DND-41 (cell line): ENCODE data around the gene ACAP3.

Experiments
- ATAC-seq: fragments of 200-7000 bp; cut with Tn5 transposase; 3 replicates; pipeline ENCODE4 v1.9.1; 2021; ENCODE audit warnings: low read depth; ENCODE audit not compliant: insufficient read depth
- DNase-seq: peaks from one replicate; pipeline ENCODE4 v3.0.0-alpha.2; 2020
- H2AFZ ChIP-seq: 2 replicates; pipeline ENCODE4 v1.6.0; 2012; ENCODE audit warnings: low read depth, low read length
- H3K27ac ChIP-seq: 2 replicates; pipeline ENCODE4 v1.5.1; 2012; ENCODE audit warnings: low read length, inconsistent platforms
- H3K27me3 ChIP-seq: fragments of 200-600 bp; sonication (generic); 2 replicates; pipeline ENCODE4 v1.6.0; 2012; ENCODE audit warnings: low read length, mild to moderate bottlenecking, inconsistent platforms; ENCODE audit not compliant: insufficient read depth, poor library complexity
- H3K36me3 ChIP-seq: 2 replicates; pipeline ENCODE4 v1.5.1; 2012; ENCODE audit warnings: low read length, inconsistent platforms; ENCODE audit not compliant: insufficient read depth
- H3K4me1 ChIP-seq: 2 replicates; pipeline ENCODE4 v1.5.1; 2012; ENCODE audit warnings: mild to moderate bottlenecking, low read length; ENCODE audit not compliant: insufficient read depth
- H3K4me2 ChIP-seq: 2 replicates; pipeline ENCODE4 v1.6.0; 2012; ENCODE audit warnings: mild to moderate bottlenecking, moderate library complexity, low read length, inconsistent platforms; ENCODE audit not compliant: insufficient read depth
- H3K4me3 ChIP-seq, 2 experiments: fragments of 200-600 bp in 1 of 2; shearing (Covaris generic) in 1 of 2; 2 replicates each; pipeline ENCODE4 v1.5.1; 2012 to 2016; ENCODE audit warnings: inconsistent platforms in 2 of 2, low read length in 2 of 2, mild to moderate bottlenecking in 2 of 2, low read depth in 1 of 2, moderate library complexity in 1 of 2
- H3K79me2 ChIP-seq: 2 replicates; pipeline ENCODE4 v1.6.0; 2012; ENCODE audit warnings: low read length, inconsistent platforms; ENCODE audit not compliant: insufficient read depth
- H3K9ac ChIP-seq: 2 replicates; pipeline ENCODE4 v1.6.0; 2012; ENCODE audit warnings: low read depth, mild to moderate bottlenecking, inconsistent platforms, low read length, moderate library complexity
- H3K9me3 ChIP-seq: 2 replicates; pipeline ENCODE4 v1.5.1; 2012; ENCODE audit warnings: low read length, moderate library complexity, mild to moderate bottlenecking, inconsistent platforms; ENCODE audit not compliant: insufficient read depth, severe bottlenecking
- H4K20me1 ChIP-seq: 2 replicates; pipeline ENCODE4 v1.6.0; 2012; ENCODE audit warnings: low read length; ENCODE audit not compliant: insufficient read depth
- EZH2 ChIP-seq: IDR thresholded peaks from 3 replicates; pipeline ENCODE4 v1.6.1; 2012; ENCODE audit warnings: borderline replicate concordance, low read depth, mild to moderate bottlenecking, moderate library complexity, low read length, inconsistent platforms; ENCODE audit not compliant: severe bottlenecking
- TF ChIP-seq, protein P1 (sequence below): IDR thresholded peaks from 2 replicates; pipeline ENCODE4 v1.5.1; 2012; ENCODE audit warnings: borderline replicate concordance, low read length, moderate library complexity, mild to moderate bottlenecking; ENCODE audit not compliant: poor library complexity, severe bottlenecking; ENCODE audit errors: extremely low read depth

The ACAP3 gene

DNA sequence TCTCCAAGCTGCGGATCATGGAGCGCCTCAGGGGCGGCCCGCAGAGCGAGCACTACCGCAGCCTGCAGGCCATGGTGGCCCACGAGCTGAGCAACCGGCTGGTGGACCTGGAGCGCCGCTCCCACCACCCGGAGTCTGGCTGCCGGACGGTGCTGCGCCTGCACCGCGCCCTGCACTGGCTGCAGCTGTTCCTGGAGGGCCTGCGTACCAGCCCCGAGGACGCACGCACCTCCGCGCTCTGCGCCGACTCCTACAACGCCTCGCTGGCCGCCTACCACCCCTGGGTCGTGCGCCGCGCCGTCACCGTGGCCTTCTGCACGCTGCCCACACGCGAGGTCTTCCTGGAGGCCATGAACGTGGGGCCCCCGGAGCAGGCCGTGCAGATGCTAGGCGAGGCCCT is 19.6 kb upstream of the ACAP3 start:
- no peaks in the 10 kb centered on the region for H3K27me3 ChIP-seq
- H3K4me1 ChIP-seq: peaks cover 30% of the 10 kb centered on the region
- DNase-seq (no peak), ATAC-seq (no peak)
- peaks cover 41% of the 10 kb centered on the region for H3K79me2 ChIP-seq
- no peak overlapping the region for H2AFZ ChIP-seq
- no peak for TF ChIP-seq EZH2
- TF ChIP-seq, protein P1, sequence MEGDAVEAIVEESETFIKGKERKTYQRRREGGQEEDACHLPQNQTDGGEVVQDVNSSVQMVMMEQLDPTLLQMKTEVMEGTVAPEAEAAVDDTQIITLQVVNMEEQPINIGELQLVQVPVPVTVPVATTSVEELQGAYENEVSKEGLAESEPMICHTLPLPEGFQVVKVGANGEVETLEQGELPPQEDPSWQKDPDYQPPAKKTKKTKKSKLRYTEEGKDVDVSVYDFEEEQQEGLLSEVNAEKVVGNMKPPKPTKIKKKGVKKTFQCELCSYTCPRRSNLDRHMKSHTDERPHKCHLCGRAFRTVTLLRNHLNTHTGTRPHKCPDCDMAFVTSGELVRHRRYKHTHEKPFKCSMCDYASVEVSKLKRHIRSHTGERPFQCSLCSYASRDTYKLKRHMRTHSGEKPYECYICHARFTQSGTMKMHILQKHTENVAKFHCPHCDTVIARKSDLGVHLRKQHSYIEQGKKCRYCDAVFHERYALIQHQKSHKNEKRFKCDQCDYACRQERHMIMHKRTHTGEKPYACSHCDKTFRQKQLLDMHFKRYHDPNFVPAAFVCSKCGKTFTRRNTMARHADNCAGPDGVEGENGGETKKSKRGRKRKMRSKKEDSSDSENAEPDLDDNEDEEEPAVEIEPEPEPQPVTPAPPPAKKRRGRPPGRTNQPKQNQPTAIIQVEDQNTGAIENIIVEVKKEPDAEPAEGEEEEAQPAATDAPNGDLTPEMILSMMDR: no peak
- H4K20me1 ChIP-seq: peaks cover 57% of the 10 kb centered on the region
- no peak overlapping the region for H3K4me2 ChIP-seq
- H3K4me3 ChIP-seq: no peak overlapping the region
- H3K9ac ChIP-seq: no peak overlapping the region
- H3K9me3 ChIP-seq: no peaks in the 10 kb centered on the region
- H3K27ac ChIP-seq: no peak overlapping the region
- H3K36me3 ChIP-seq: peaks cover 27% of the 10 kb centered on the region

DNA sequence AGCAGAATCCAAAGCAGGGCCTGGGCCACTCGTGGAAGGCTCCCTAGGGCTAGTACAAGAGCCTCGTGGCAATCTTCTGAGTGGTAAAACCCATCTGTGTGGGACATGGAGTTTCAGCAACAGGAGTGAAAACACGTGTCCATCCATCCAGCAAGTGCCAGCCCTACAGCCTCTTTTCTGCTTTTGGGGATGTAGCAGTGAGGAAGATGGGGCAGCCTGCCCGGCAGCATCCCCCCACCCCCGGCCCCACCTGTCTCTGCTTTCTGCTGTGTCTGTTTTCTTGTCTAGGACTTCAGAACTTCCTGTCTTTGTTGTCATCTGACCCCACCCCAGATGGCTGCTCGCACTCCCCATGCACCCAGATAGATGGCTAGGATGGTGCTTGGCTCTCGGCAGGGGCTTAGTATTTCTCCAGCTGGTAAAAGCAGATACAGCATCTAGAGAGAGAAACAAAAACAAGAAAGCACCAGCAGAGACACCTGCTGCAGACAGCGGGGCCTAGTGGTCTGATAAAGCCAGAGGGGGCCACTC is 18.4 kb upstream of the ACAP3 start:
- Histone ChIP-seq H3K9ac (peak overlapping the region; percentile 91), H3K4me2 (peak overlapping the region; percentile 100), H3K4me3 (peak overlapping the region in 1 of 2 experiments; percentile 99; a peak in 2 of 4 replicates)

DNA sequence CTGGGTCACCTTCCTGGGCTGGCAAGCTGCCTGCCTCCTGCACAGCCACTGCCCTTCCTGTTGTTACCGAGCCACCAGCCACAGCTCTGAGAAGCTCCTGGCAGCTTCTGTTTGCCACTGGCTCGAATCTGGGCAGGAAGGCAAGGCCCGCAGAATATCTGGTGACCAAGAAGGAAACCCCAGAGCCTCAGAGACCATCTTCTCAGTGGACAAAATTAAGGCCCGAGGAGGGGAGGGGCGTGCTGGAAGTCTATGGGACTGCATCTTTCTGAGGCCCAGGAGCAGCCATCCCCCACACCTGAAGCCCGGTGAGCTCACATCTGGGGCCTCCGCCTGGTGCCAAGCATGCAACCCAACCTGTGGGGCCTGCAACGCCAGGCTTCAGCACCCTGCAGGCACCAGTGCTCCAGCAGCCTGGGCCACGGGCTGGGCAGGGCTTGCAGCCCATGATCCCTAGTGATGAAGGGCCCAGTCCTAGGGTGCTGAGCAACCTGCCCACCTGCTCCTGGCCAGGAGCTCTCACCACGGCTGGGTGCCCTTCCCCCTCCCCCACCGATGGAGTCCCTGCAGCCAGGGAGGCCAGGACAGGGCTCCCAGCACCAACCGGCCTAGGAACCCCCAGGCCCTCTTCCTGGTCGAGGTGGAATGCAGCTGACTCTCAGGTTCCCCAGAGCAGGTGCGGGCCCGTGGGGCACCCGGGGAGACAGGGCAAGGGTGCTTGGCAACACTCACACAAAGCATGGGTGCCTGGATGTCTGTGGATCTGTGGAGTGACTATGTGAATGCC is 17.8 kb upstream of the ACAP3 start:
- Histone ChIP-seq H2AFZ (peak overlapping the region; percentile 90; the same call in 1 of the 2 replicates), H3K4me1 (peaks cover 48% of the 10 kb centered on the region)
- ATAC-seq: 0 out of 3 replicates have a peak, but pooled peaks have one; percentile 0

More for the DNA sequence above, 18.4 kb upstream of the ACAP3 start:
- Histone ChIP-seq H3K9me3 (no peaks in the 10 kb centered on the region), H3K79me2 (peaks cover 53% of the 10 kb centered on the region), H3K27ac (no peak overlapping the region), H4K20me1 (peaks cover 62% of the 10 kb centered on the region), H3K36me3 (peaks cover 37% of the 10 kb centered on the region), H3K27me3 (no peaks in the 10 kb centered on the region), H3K4me1 (peaks cover 42% of the 10 kb centered on the region), H2AFZ (no peak overlapping the region)
- no peak for DNase-seq
- no peak for ATAC-seq
- TF ChIP-seq, protein P1: no peak
- TF ChIP-seq EZH2: no peak

More for the DNA sequence above, 17.8 kb upstream of the ACAP3 start:
- TF ChIP-seq, protein P1: no peak
- no peak for TF ChIP-seq EZH2
- no peaks in the 10 kb centered on the region for H3K9me3 ChIP-seq
- peak overlapping the region; percentile 91 for H3K9ac ChIP-seq
- no peaks in the 10 kb centered on the region for H3K27me3 ChIP-seq
- H3K79me2 ChIP-seq: peaks cover 59% of the 10 kb centered on the region
- H4K20me1 ChIP-seq: peaks cover 69% of the 10 kb centered on the region
- DNase-seq: no peak
- H3K27ac ChIP-seq: peak overlapping the region; percentile 75
- peaks cover 44% of the 10 kb centered on the region for H3K36me3 ChIP-seq
- peak overlapping the region; percentile 100 for H3K4me2 ChIP-seq
- H3K4me3 ChIP-seq: peak overlapping the region; percentile 76 to 99; a peak in 3 of 4 replicates
